PC-9 (cell line): ENCODE results near the gene SYNDIG1.

Experiments
- EZH2 ChIP-seq: fragments of 200-600 bp; sonication (generic); IDR thresholded peaks from 2 replicates; pipeline ENCODE4 v1.8.0; 2017; ENCODE audit warnings: antibody characterized with exemption, low read depth
- TF ChIP-seq, protein P1 (sequence below): fragments of 200-600 bp; sonication (generic); conservative IDR thresholded peaks from 2 replicates; pipeline ENCODE4 v1.6.1; 2017; ENCODE audit warnings: mixed run types, antibody characterized with exemption, mild to moderate bottlenecking, moderate library complexity

DNA sequence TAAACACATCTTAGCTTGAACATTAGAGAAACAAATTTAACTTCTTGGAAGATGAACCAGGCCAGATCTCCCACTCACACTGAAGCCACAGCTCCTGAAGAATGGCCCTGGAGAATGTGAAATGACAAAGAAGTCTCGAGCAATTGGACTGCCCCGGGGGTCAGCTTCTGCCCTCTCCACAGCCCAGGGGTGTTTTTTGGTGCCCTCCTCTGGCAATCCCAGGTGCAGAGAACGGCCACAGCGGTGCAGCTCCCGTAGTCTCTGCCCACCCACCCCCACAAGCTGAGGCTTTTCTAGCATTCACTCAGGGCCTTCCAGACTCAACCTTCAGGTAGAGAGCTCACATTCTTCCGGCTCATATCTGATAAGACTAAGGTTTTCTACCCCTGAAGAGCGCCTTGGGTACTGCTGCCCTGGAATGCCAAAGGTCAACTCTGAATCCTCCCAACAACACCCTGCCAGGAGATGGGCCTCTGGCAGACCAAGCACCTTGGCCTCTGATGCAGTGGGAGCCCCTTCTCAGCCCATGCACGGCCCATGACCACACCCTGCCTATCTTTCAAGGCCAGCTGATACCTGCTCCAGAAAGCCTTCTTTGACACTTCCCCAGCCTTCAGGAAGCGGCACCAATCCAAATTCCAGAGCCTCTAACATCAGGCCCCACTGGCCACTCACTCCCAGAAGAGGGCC is 208.3 kb downstream of the SYNDIG1 start:
- TF ChIP-seq, protein P1, sequence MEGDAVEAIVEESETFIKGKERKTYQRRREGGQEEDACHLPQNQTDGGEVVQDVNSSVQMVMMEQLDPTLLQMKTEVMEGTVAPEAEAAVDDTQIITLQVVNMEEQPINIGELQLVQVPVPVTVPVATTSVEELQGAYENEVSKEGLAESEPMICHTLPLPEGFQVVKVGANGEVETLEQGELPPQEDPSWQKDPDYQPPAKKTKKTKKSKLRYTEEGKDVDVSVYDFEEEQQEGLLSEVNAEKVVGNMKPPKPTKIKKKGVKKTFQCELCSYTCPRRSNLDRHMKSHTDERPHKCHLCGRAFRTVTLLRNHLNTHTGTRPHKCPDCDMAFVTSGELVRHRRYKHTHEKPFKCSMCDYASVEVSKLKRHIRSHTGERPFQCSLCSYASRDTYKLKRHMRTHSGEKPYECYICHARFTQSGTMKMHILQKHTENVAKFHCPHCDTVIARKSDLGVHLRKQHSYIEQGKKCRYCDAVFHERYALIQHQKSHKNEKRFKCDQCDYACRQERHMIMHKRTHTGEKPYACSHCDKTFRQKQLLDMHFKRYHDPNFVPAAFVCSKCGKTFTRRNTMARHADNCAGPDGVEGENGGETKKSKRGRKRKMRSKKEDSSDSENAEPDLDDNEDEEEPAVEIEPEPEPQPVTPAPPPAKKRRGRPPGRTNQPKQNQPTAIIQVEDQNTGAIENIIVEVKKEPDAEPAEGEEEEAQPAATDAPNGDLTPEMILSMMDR: no peak
- no peak for TF ChIP-seq EZH2
